Brain microvascular endothelial cell (primary cell): Measurements from ENCODE around the gene AGBL1.

Experiments
- DNase-seq: peaks from one replicate; pipeline ENCODE4 v3.0.0-alpha.2; 2020
- H3K27ac ChIP-seq: fragments of 250-450 bp; sonication (Bioruptor Pico); 2 replicates; pipeline ENCODE4 v1.5.1; 2020; ENCODE audit warnings: mild to moderate bottlenecking, moderate library complexity
- H3K27me3 ChIP-seq: fragments of 250-450 bp; sonication (Bioruptor Pico); replicated peaks from 2 replicates; pipeline ENCODE4 v1.5.1; 2020; ENCODE audit warnings: mild to moderate bottlenecking
- H3K36me3 ChIP-seq: fragments of 250-450 bp; sonication (Bioruptor Pico); replicated peaks from 2 replicates; pipeline ENCODE4 v1.5.1; 2020; ENCODE audit warnings: mild to moderate bottlenecking
- H3K4me3 ChIP-seq: 2 replicates; pipeline ENCODE4 v1.5.1; 2011; ENCODE audit warnings: low read depth, mild to moderate bottlenecking, control low read depth, low read length, moderate library complexity
- in situ Hi-C: cut with HindIII; loops from 2 replicates; pipeline ENCODE4 v1.10.0; 2017; ENCODE audit warnings: low sequenced_read_pairs, low pct_ligation_motif_present
- TF ChIP-seq, protein P1 (sequence below): IDR thresholded peaks from 2 replicates; pipeline ENCODE4 v1.5.1; 2011; ENCODE audit warnings: low read depth, mild to moderate bottlenecking, moderate library complexity, low read length, control low read depth, inconsistent platforms; ENCODE audit errors: missing control alignments

AGBL1 gene

DNA sequence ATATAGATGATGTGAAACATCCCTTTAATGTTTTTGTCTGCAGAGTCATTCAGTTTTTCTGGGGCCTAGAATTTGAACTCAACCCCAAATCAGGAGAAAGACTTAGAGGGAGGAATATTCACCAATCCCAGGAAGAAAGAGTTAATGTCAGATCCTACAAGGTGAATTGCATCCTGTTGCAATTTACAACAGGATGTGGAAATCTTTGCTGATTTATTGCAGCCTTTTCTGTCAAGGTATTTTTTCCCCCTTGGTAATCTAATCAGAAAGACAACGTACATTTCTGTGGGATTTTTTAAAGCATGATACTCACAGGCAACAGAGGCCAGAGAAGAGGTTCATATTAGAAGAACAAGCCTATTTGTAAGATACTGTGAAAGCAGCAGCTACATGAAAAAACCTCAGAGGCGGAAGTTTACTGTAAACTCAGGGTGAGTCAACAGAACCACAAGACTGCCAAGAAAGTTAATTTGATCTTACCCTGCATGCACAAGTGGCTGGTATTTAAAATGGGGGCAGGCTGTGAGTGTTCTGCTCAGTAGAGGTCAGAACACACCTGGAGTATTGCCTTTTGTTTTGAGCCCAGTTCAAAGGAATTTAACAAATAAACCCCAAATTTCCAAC lies 531.9 kb downstream of the AGBL1 start:
- Histone ChIP-seq H3K36me3 (no peaks in the 10 kb centered on the region), H3K27ac (no peak overlapping the region), H3K4me3 (no peak overlapping the region), H3K27me3 (no peaks in the 10 kb centered on the region)
- in situ Hi-C loops = no loop called here
- no peak for DNase-seq
- TF ChIP-seq, protein P1, sequence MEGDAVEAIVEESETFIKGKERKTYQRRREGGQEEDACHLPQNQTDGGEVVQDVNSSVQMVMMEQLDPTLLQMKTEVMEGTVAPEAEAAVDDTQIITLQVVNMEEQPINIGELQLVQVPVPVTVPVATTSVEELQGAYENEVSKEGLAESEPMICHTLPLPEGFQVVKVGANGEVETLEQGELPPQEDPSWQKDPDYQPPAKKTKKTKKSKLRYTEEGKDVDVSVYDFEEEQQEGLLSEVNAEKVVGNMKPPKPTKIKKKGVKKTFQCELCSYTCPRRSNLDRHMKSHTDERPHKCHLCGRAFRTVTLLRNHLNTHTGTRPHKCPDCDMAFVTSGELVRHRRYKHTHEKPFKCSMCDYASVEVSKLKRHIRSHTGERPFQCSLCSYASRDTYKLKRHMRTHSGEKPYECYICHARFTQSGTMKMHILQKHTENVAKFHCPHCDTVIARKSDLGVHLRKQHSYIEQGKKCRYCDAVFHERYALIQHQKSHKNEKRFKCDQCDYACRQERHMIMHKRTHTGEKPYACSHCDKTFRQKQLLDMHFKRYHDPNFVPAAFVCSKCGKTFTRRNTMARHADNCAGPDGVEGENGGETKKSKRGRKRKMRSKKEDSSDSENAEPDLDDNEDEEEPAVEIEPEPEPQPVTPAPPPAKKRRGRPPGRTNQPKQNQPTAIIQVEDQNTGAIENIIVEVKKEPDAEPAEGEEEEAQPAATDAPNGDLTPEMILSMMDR = no peak

DNA sequence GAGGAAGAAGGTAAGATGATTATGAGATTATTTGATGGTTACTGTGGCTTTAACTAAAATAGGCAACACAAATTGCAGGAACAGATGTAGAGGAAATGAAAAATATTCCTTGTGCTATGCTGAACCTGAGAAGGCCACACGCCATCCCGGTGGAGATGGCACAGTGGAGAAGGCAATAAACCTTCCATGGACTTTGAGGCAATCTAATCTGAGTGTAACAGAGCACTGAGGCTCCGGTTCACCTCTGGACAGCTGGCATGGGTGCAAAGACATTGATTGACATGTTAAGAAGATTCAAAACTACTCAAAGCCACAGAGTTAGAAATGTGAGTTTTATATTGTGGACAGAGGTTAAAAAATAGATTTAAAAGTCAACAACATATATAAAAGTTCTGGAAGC lies 535.7 kb downstream of the AGBL1 start:
- in situ Hi-C loops = no loop called here
- no peak overlapping the region for H3K27ac ChIP-seq
- no peaks in the 10 kb centered on the region for H3K36me3 ChIP-seq
- H3K4me3 ChIP-seq = no peak overlapping the region
- TF ChIP-seq, protein P1 = no peak
- DNase-seq = no peak
- H3K27me3 ChIP-seq = no peaks in the 10 kb centered on the region

DNA sequence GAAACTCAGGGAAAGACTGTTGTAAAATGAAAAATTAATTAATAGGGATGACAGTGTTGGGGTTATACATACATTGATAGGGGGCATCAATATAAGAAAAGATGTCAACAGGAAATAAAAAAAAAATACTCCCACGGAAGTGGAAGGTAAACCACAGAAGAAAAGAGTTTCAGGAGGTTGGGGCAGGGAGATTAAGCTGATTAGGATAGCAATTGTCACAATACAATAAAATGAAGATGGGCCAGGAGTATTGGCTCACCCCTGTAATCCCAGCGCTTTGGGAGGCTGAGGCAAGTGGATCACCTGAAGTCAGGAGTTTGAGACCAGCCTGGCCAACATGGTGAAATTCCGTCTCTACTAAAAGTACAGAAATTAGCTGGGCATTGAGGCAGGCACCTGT lies 536.1 kb downstream of the AGBL1 start:
- TF ChIP-seq, protein P1 = no peak
- Histone ChIP-seq H3K27me3 (no peaks in the 10 kb centered on the region), H3K36me3 (no peaks in the 10 kb centered on the region), H3K4me3 (no peak overlapping the region), H3K27ac (no peak overlapping the region)
- in situ Hi-C loops = no loop called here
- no peak for DNase-seq

DNA sequence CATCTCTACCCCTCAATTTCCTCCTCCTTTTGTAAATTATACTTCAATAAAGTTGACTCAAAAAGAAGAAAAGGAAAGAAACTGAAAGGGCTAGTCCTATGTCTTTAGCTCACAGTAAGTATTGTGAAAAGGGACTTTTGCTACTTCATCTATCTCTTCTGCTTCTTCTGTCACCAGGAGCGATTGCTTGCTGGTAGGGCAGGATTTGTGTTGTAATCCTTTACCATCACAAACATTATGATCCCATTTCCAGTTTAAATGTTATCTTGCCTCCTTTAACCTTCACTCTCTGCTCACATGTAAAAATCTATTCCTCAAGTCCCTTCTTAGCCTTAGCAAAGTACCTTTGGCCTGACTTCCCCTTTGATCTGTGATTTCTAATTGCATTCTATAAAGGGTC lies 537.1 kb downstream of the AGBL1 start:
- no peak overlapping the region for H3K27ac ChIP-seq
- TF ChIP-seq, protein P1 = no peak
- H3K27me3 ChIP-seq = no peaks in the 10 kb centered on the region
- H3K4me3 ChIP-seq = no peak overlapping the region
- in situ Hi-C loops = no loop called here
- DNase-seq = no peak
- no peaks in the 10 kb centered on the region for H3K36me3 ChIP-seq

DNA sequence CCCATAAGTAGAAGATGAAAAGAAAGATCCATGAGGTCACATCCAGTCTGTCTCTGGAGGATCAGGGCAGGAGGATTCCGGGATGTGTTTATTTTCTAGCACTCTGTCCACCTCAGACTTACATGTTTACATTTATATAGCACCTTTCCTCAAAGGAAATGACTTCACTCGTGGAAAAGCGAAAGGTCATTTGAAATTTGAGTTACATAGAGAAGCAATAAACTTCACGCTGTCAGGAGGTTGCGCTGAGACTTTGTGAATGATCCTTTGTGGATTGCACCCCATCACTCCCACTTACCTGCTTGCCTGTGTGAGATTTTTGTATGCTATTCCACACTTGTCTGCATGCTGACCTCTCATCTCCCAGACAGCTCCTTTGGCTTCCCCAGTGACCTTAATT lies 540.5 kb downstream of the AGBL1 start:
- in situ Hi-C loops = no loop called here
- Histone ChIP-seq H3K36me3 (no peaks in the 10 kb centered on the region), H3K4me3 (no peak overlapping the region), H3K27ac (no peak overlapping the region), H3K27me3 (no peaks in the 10 kb centered on the region)
- DNase-seq = no peak
- TF ChIP-seq, protein P1 = no peak
